ENCODE results near the gene WFDC6. TPM values are rescaled to one million over a fixed set of nuclear protein-coding genes. Genes with fewer than 3 reads are reported as not detected.

The WFDC6 gene
- total and polyA plus RNA-seq, 2 donors (not counting 1 experiment from before 2014, with no cell fraction given): not detected

GRCh38 chr20:45523821-45524220 is 15.5 kb downstream of the WFDC6 start:
- Histone ChIP-seq H2AFZ (ENCODE audit: insufficient read depth, low read depth, low read length, poor library complexity, severe bottlenecking) (no peak overlapping the region), H3K36me3 (replicated peaks in 1 of 2; ENCODE audit: control extremely low read depth in 1 of 2, control insufficient read depth in 1 of 2, extremely low read depth in 1 of 2, insufficient read depth in 2 of 2, low read length in 1 of 2) (no peaks in the 10 kb centered on the region), H4K20me1 (ENCODE audit: control insufficient read depth, insufficient read depth, low read length, poor library complexity, severe bottlenecking) (no peaks in the 10 kb centered on the region), H3K27me3 (replicated peaks in 1 of 4; ENCODE audit: control extremely low read depth in 1 of 4, control insufficient read depth in 3 of 4, insufficient read depth in 4 of 4, low read length in 3 of 4) (peaks cover 0 to 18% (median 5%) of the 10 kb centered on the region in 4 experiments), H3K4me2 (replicated peaks; ENCODE audit: low read depth, low read length, poor library complexity, severe bottlenecking) (no peak overlapping the region), H3K4me3 (ENCODE audit: control extremely low read depth in 1 of 5, extremely low read depth in 1 of 5, insufficient read depth in 1 of 5, low read depth in 2 of 5, low read length in 4 of 5) (no peak overlapping the region), H3K79me2 (ENCODE audit: control insufficient read depth, insufficient read depth, low read length) (no peaks in the 10 kb centered on the region), H3K27ac (ENCODE audit: low read length in 2 of 2) (no peak overlapping the region), H3K9ac (ENCODE audit: low read length) (no peak overlapping the region), H3K4me1 (ENCODE audit: control insufficient read depth in 2 of 2, insufficient read depth in 2 of 2, low read length in 2 of 2) (no peaks in the 10 kb centered on the region), H3K9me3 (ENCODE audit: control extremely low read depth in 1 of 3, control insufficient read depth in 2 of 3, insufficient read depth in 1 of 3, low read length in 2 of 3) (no peaks in the 10 kb centered on the region)
- H3K4me1 Mint-ChIP-seq: no peaks in the 10 kb centered on the region
- no peaks in the 10 kb centered on the region for H3K9me3 Mint-ChIP-seq (ENCODE audit: insufficient read depth)
- peaks cover 51% of the 10 kb centered on the region for H3K27me3 Mint-ChIP-seq
- no peak overlapping the region for H3K27ac Mint-ChIP-seq
- no peak overlapping the region for H3K4me3 Mint-ChIP-seq
- CTCF ChIA-PET: interaction anchor here (1.5 kb wide), 1 partner anchor 9 kb away, joined by 3 read pairs; no protein-coding TSS in a partner anchor
- ATAC-seq (ENCODE audit: low read depth): no peak
- TF ChIP-seq EZH2 (IDR thresholded peaks at IDR 0.05; ENCODE audit: borderline replicate concordance, insufficient read depth, low read depth, low read length, poor library complexity, severe bottlenecking): no peak
- no peak for TF ChIP-seq CTCF (IDR thresholded peaks at IDR 0.05)
- no CpG with 5 or more reads among the region's 1 CpG for WGBS (ENCODE audit: insufficient coverage)
- DNase-seq: no peak
- intact Hi-C loops (cut with micrococcal nuclease): no loop called here
- POLR2A ChIA-PET: no interaction called here

- POLR2A ChIA-PET: no interaction called here
- no peak overlapping the region for H3K27ac Mint-ChIP-seq
- H2AFZ ChIP-seq (ENCODE audit: insufficient read depth, low read depth, low read length, poor library complexity, severe bottlenecking): no peak overlapping the region
- no peaks in the 10 kb centered on the region for H3K4me1 ChIP-seq (ENCODE audit: control insufficient read depth in 2 of 2, insufficient read depth in 2 of 2, low read length in 2 of 2)
- H3K79me2 ChIP-seq (ENCODE audit: control insufficient read depth, insufficient read depth, low read length): no peaks in the 10 kb centered on the region
- H3K27ac ChIP-seq (ENCODE audit: low read length in 2 of 2): no peak overlapping the region
- TF ChIP-seq CTCF (IDR thresholded peaks at IDR 0.05): no peak
- CTCF ChIA-PET: no interaction called here
- H3K9me3 Mint-ChIP-seq (ENCODE audit: insufficient read depth): no peaks in the 10 kb centered on the region
- no peaks in the 10 kb centered on the region for H3K9me3 ChIP-seq (ENCODE audit: control extremely low read depth in 1 of 3, control insufficient read depth in 2 of 3, insufficient read depth in 1 of 3, low read length in 2 of 3)
- 82% methylated on average over 1 of the region's 2 CpGs for whole genome bisulfite sequencing (ENCODE audit: insufficient coverage)
- DNase-seq: no peak
- no peak overlapping the region for H3K4me2 ChIP-seq (replicated peaks; ENCODE audit: low read depth, low read length, poor library complexity, severe bottlenecking)
- peaks cover 0 to 13% (median 5%) of the 10 kb centered on the region in 4 experiments for H3K27me3 ChIP-seq (replicated peaks in 1 of 4; ENCODE audit: control extremely low read depth in 1 of 4, control insufficient read depth in 3 of 4, insufficient read depth in 4 of 4, low read length in 3 of 4)
- H3K4me1 Mint-ChIP-seq: no peaks in the 10 kb centered on the region
- ATAC-seq (ENCODE audit: low read depth): no peak
- no peak overlapping the region for H3K4me3 Mint-ChIP-seq
- no peaks in the 10 kb centered on the region for H4K20me1 ChIP-seq (ENCODE audit: control insufficient read depth, insufficient read depth, low read length, poor library complexity, severe bottlenecking)
- H3K36me3 ChIP-seq (replicated peaks in 1 of 2; ENCODE audit: control extremely low read depth in 1 of 2, control insufficient read depth in 1 of 2, extremely low read depth in 1 of 2, insufficient read depth in 2 of 2, low read length in 1 of 2): no peaks in the 10 kb centered on the region
- peaks cover 43% of the 10 kb centered on the region for H3K27me3 Mint-ChIP-seq
- no peak overlapping the region for H3K4me3 ChIP-seq (ENCODE audit: control extremely low read depth in 1 of 5, extremely low read depth in 1 of 5, insufficient read depth in 1 of 5, low read depth in 2 of 5, low read length in 4 of 5)
- intact Hi-C loops (cut with micrococcal nuclease): no loop called here
- no peak overlapping the region for H3K9ac ChIP-seq (ENCODE audit: low read length)
Observed at GRCh38 chr20:45518282-45518681, 21.0 kb downstream of the WFDC6 start.

All from B cell (primary cell).